ENCODE data around the gene A1CF. TPM values are rescaled to one million over a fixed set of nuclear protein-coding genes. Genes with fewer than 3 reads are reported as not detected.

Gene A1CF, protein sequence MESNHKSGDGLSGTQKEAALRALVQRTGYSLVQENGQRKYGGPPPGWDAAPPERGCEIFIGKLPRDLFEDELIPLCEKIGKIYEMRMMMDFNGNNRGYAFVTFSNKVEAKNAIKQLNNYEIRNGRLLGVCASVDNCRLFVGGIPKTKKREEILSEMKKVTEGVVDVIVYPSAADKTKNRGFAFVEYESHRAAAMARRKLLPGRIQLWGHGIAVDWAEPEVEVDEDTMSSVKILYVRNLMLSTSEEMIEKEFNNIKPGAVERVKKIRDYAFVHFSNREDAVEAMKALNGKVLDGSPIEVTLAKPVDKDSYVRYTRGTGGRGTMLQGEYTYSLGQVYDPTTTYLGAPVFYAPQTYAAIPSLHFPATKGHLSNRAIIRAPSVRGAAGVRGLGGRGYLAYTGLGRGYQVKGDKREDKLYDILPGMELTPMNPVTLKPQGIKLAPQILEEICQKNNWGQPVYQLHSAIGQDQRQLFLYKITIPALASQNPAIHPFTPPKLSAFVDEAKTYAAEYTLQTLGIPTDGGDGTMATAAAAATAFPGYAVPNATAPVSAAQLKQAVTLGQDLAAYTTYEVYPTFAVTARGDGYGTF
- total RNA-seq (2022; extraction: Qiagen RNA extraction; ENCODE audit: low read depth), result 0.03 to 0.11 TPM in 2 of 5 replicates, not detected in the others

GRCh38 chr10:50885097-50885859, at the start of gene A1CF:
Gene A1CF (minus strand): TSS chr10:50885627. CDS start chr10:50859940, 25,687 bp downstream.

Other genes starting within 250 kb of the A1CF start
- gene ASAH2B, start 145.7 kb downstream of the A1CF start, total RNA-seq (2022; extraction: Qiagen RNA extraction; ENCODE audit: low read depth), result 2.7 to 4.9 TPM (median 4.0 TPM) in 5 replicates
- not detected in 5 replicates for gene PRKG1, start 188.9 kb upstream of the A1CF start, total RNA-seq (2022; extraction: Qiagen RNA extraction; ENCODE audit: low read depth)

Data from A549 treated with RU486 at 1 μM for 4 hours (cell line).